H9 (cell line): Measurements from ENCODE around the gene RUNDC3A. TPM values are rescaled to one million over a fixed set of nuclear protein-coding genes. Genes with fewer than 3 reads are reported as not detected.
A peak's percentile ranks its signal among the peaks of the same experiment; 100 is the strongest.

Experiments used
- DNase-seq: peaks from one replicate; pipeline ENCODE4 v3.0.0-alpha.2; 2017
- H2AFZ ChIP-seq: one replicate; pipeline ENCODE4 v1.6.1; 2013; ENCODE audit warnings: mild to moderate bottlenecking, low read length, control low read depth, moderate library complexity
- H2AK5ac ChIP-seq: 2 replicates; pipeline ENCODE4 v1.6.1; 2013; ENCODE audit warnings: low read length, control low read depth, mixed read lengths; ENCODE audit not compliant: insufficient read length
- H2BK120ac ChIP-seq: one replicate; pipeline ENCODE4 v1.6.1; 2013; ENCODE audit warnings: low read depth, mild to moderate bottlenecking, low read length, control low read depth, inconsistent platforms; ENCODE audit not compliant: poor library complexity, severe bottlenecking
- H2BK12ac ChIP-seq: 2 replicates; pipeline ENCODE4 v1.6.1; 2013; ENCODE audit warnings: low read length, control low read depth, mixed read lengths, low read depth; ENCODE audit not compliant: insufficient read length
- H2BK15ac ChIP-seq: 2 replicates; pipeline ENCODE4 v1.6.1; 2013; ENCODE audit warnings: low read depth, low read length, control low read depth
- H2BK20ac ChIP-seq: one replicate; pipeline ENCODE4 v1.6.1; 2013; ENCODE audit warnings: low read depth, mild to moderate bottlenecking, low read length, control low read depth, inconsistent platforms; ENCODE audit not compliant: poor library complexity, severe bottlenecking
- H2BK5ac ChIP-seq: 2 replicates; pipeline ENCODE4 v1.6.1; 2013; ENCODE audit warnings: low read length, control low read depth, mixed read lengths; ENCODE audit not compliant: insufficient read length
- H3K14ac ChIP-seq: 2 replicates; pipeline ENCODE4 v1.6.1; 2013; ENCODE audit warnings: low read length, control low read depth; ENCODE audit not compliant: insufficient read depth
- H3K18ac ChIP-seq: 2 replicates; pipeline ENCODE4 v1.6.1; 2013; ENCODE audit warnings: low read depth, mild to moderate bottlenecking, mixed read lengths, low read length, control low read depth; ENCODE audit not compliant: insufficient read length
- H3K23ac ChIP-seq: 2 replicates; pipeline ENCODE4 v1.6.1; 2013; ENCODE audit warnings: low read length, control low read depth, mixed read lengths, low read depth; ENCODE audit not compliant: insufficient read length
- H3K23me2 ChIP-seq: 2 replicates; pipeline ENCODE4 v1.6.1; 2013; ENCODE audit warnings: low read depth, mild to moderate bottlenecking, mixed read lengths, low read length, control low read depth; ENCODE audit not compliant: insufficient read length, poor library complexity, severe bottlenecking
- H3K27ac ChIP-seq: 2 replicates; pipeline ENCODE4 v1.5.1; 2013; ENCODE audit warnings: low read length, control low read depth, mixed read lengths, low read depth; ENCODE audit not compliant: insufficient read length
- H3K27me3 ChIP-seq: 2 replicates; pipeline ENCODE4 v1.6.1; 2013; ENCODE audit warnings: low read length, control low read depth, inconsistent platforms; ENCODE audit not compliant: insufficient read depth
- H3K4ac ChIP-seq: 2 replicates; pipeline ENCODE4 v1.6.1; 2013; ENCODE audit warnings: low read depth, mild to moderate bottlenecking, control low read depth, inconsistent platforms, low read length, moderate library complexity
- H3K4me1 ChIP-seq: 2 replicates; pipeline ENCODE4 v1.6.1; 2013; ENCODE audit warnings: low read length, control low read depth, inconsistent platforms; ENCODE audit not compliant: insufficient read depth
- H3K4me2 ChIP-seq: 2 replicates; pipeline ENCODE4 v1.6.1; 2013; ENCODE audit warnings: low read length, control low read depth, mixed read lengths; ENCODE audit not compliant: insufficient read length, insufficient read depth
- H3K56ac ChIP-seq: 2 replicates; pipeline ENCODE4 v1.6.1; 2013; ENCODE audit warnings: low read depth, mild to moderate bottlenecking, mixed read lengths, low read length, control low read depth; ENCODE audit not compliant: insufficient read length
- H3K79me1 ChIP-seq: 2 replicates; pipeline ENCODE4 v1.6.1; 2013; ENCODE audit warnings: low read depth, mild to moderate bottlenecking, moderate library complexity, low read length, control low read depth, inconsistent platforms; ENCODE audit not compliant: insufficient read depth, poor library complexity, severe bottlenecking
- H3K79me2 ChIP-seq: 2 replicates; pipeline ENCODE4 v1.6.1; 2013; ENCODE audit warnings: low read length, control low read depth, inconsistent platforms; ENCODE audit not compliant: insufficient read depth
- H3K9ac ChIP-seq: 2 replicates; pipeline ENCODE4 v1.6.1; 2013; ENCODE audit warnings: low read length, control low read depth, mixed read lengths; ENCODE audit not compliant: insufficient read length; ENCODE audit errors: extremely low read depth
- H3K9me3 ChIP-seq: one replicate; pipeline ENCODE4 v1.6.1; 2013; ENCODE audit warnings: low read depth, low read length, inconsistent platforms; ENCODE audit not compliant: control insufficient read depth
- H3T11ph ChIP-seq: one replicate; pipeline ENCODE4 v1.6.1; 2013; ENCODE audit warnings: mild to moderate bottlenecking, low read length, control low read depth, inconsistent platforms
- H4K20me1 ChIP-seq: one replicate; pipeline ENCODE4 v1.6.1; 2013; ENCODE audit not compliant: control insufficient read depth, insufficient read length, insufficient read depth
- H4K5ac ChIP-seq: 2 replicates; pipeline ENCODE4 v1.6.1; 2013; ENCODE audit warnings: low read depth, mild to moderate bottlenecking, mixed read lengths, low read length, control low read depth; ENCODE audit not compliant: insufficient read length
- H4K8ac ChIP-seq: replicated peaks from 2 replicates; pipeline ENCODE4 v1.6.1; 2013; ENCODE audit warnings: low read length, control low read depth, mixed read lengths, low read depth; ENCODE audit not compliant: insufficient read length
- H4K91ac ChIP-seq: 2 replicates; pipeline ENCODE4 v1.6.1; 2013; ENCODE audit warnings: low read depth, mild to moderate bottlenecking, moderate library complexity, mixed read lengths, low read length, control low read depth; ENCODE audit not compliant: insufficient read length
- H3K27ac Mint-ChIP-seq, 3 experiments: 2 replicates in 2 of 3; 3 replicates in 1 of 3; pipeline ENCODE4 v1.8.0; 2020 to 2021; ENCODE audit warnings: mixed read lengths in 3 of 3, mild to moderate bottlenecking in 1 of 3, moderate library complexity in 1 of 3
- H3K27me3 Mint-ChIP-seq: 2 replicates; pipeline ENCODE4 v1.8.0; 2021; ENCODE audit warnings: low read depth, mild to moderate bottlenecking, moderate library complexity, mixed read lengths
- H3K36me3 Mint-ChIP-seq, 3 experiments: 2 replicates in 2 of 3; 3 replicates in 1 of 3; pipeline ENCODE4 v1.8.0; 2020 to 2021; ENCODE audit warnings: low read depth in 3 of 3, mixed read lengths in 3 of 3; ENCODE audit not compliant: insufficient read depth in 1 of 3
- H3K4me1 Mint-ChIP-seq, 2 experiments: 2 replicates each; pipeline ENCODE4 v1.8.0; 2020; ENCODE audit warnings: mixed read lengths in 2 of 2
- H3K4me3 Mint-ChIP-seq, 2 experiments: 2 replicates in 1 of 2; 3 replicates in 1 of 2; pipeline ENCODE4 v1.8.0; 2020 to 2021; ENCODE audit warnings: mild to moderate bottlenecking in 2 of 2, mixed read lengths in 2 of 2, moderate library complexity in 1 of 2
- H3K9me3 Mint-ChIP-seq, 2 experiments: 2 replicates in 1 of 2; 3 replicates in 1 of 2; pipeline ENCODE4 v1.8.0; 2020; ENCODE audit warnings: mild to moderate bottlenecking in 2 of 2, mixed read lengths in 2 of 2, moderate library complexity in 1 of 2
- WGBS: extraction: QIAGEN DNeasy Blood & Tissue Kit; methylation state at CpG from one replicate; pipeline ENCODE4 v1.1.7; 2013; ENCODE audit warnings: missing lambda C conversion rate, low lambda C conversion rate, mixed read lengths; ENCODE audit not compliant: insufficient read length; ENCODE audit errors: extremely low coverage; 5-methylcytosine and 5-hydroxymethylcytosine counted together
- total RNA-seq: library from RNA; stranded (reverse); gene quantifications from 2 replicates; pipeline ENCODE4 v1.2.1, GENCODE V29; 2021
- TF ChIP-seq, protein P1 (sequence below): fragments of 200-600 bp; sonication (generic); conservative IDR thresholded peaks from 3 replicates; pipeline ENCODE4 v1.8.0; 2021; ENCODE audit warnings: antibody characterized with exemption, mild to moderate bottlenecking

RUNDC3A gene
- total RNA-seq, 1 experiment from 2014 or later, result 3.8 TPM

DNA sequence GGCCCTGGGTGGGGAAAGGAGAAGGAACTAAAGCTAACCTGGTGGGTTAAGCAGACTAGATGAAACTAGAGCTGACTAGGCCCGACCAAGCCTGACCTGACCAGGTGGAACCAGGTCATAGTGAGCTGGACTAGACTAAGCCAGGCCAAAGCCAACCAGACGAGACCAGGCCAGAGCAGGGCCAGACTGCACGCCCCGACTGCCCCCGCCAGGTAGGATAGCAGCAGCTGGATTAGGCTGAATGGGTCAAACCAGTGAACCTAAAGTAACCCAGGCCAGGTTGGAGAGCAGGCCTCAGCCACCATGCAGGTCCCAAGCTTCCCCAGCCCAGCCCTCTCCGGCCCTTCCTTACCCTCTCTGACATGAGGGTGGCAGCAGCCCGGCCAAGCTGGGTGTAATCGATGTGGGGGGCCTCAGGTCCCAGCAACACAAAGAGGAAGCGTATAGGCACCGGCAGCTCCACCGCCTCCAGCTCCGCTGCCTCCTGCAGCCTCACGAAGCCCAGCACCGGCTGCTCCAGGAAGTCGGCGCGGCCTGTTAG, 49.5 kb upstream of the RUNDC3A start:
- no peak overlapping the region for H3K27ac Mint-ChIP-seq
- no peak overlapping the region for H2BK15ac ChIP-seq
- H3K23ac ChIP-seq, result no peak overlapping the region
- no peak overlapping the region for H3K4ac ChIP-seq
- H2BK20ac ChIP-seq, result no peak overlapping the region
- H2AK5ac ChIP-seq, result no peak overlapping the region
- H3K27me3 ChIP-seq, result no peaks in the 10 kb centered on the region
- no peaks in the 10 kb centered on the region for H3K9me3 ChIP-seq
- no CpG with 5 or more reads among the region's 17 CpGs for WGBS
- H3K4me1 Mint-ChIP-seq, result peaks cover 0 to 9% of the 10 kb centered on the region in 2 experiments; a peak in 2 of 4 replicates
- no peak overlapping the region for H3K18ac ChIP-seq
- no peaks in the 10 kb centered on the region for H3K4me1 ChIP-seq
- DNase-seq, result no peak
- H3K9me3 Mint-ChIP-seq, result no peaks in the 10 kb centered on the region
- no peaks in the 10 kb centered on the region for H3K36me3 Mint-ChIP-seq
- TF ChIP-seq, protein P1, sequence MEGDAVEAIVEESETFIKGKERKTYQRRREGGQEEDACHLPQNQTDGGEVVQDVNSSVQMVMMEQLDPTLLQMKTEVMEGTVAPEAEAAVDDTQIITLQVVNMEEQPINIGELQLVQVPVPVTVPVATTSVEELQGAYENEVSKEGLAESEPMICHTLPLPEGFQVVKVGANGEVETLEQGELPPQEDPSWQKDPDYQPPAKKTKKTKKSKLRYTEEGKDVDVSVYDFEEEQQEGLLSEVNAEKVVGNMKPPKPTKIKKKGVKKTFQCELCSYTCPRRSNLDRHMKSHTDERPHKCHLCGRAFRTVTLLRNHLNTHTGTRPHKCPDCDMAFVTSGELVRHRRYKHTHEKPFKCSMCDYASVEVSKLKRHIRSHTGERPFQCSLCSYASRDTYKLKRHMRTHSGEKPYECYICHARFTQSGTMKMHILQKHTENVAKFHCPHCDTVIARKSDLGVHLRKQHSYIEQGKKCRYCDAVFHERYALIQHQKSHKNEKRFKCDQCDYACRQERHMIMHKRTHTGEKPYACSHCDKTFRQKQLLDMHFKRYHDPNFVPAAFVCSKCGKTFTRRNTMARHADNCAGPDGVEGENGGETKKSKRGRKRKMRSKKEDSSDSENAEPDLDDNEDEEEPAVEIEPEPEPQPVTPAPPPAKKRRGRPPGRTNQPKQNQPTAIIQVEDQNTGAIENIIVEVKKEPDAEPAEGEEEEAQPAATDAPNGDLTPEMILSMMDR, result no peak
- H4K8ac ChIP-seq, result no peak overlapping the region
- H3K27ac ChIP-seq, result no peak overlapping the region
- H3T11ph ChIP-seq, result no peak overlapping the region
- no peak overlapping the region for H2BK120ac ChIP-seq
- no peak overlapping the region for H2BK12ac ChIP-seq
- no peak overlapping the region for H2BK5ac ChIP-seq
- peaks cover 14% of the 10 kb centered on the region for H3K27me3 Mint-ChIP-seq
- H4K20me1 ChIP-seq, result no peaks in the 10 kb centered on the region
- H3K4me3 Mint-ChIP-seq, result no peak overlapping the region
- no peak overlapping the region for H3K56ac ChIP-seq
- H3K9ac ChIP-seq, result no peak overlapping the region
- no peak overlapping the region for H4K5ac ChIP-seq
- 0 out of 2 replicates have a peak overlapping the region, but pooled peaks have one; percentile 6 for H3K14ac ChIP-seq
- H3K79me2 ChIP-seq, result no peaks in the 10 kb centered on the region
- H3K4me2 ChIP-seq, result no peak overlapping the region
- no peak overlapping the region for H4K91ac ChIP-seq
- H3K23me2 ChIP-seq, result no peaks in the 10 kb centered on the region
- no peaks in the 10 kb centered on the region for H3K79me1 ChIP-seq
- H2AFZ ChIP-seq, result no peak overlapping the region
